GM19438 (cell line): Measurements from ENCODE around the gene NBEA.
"Not testable (repeated sequence)": the region's sequence is repeated elsewhere in the genome, so short reads cannot be mapped to it uniquely, and the experiment has no call there.

ENCODE experiments used
- ATAC-seq: cut with Tn5 transposase; IDR thresholded peaks from one replicate; pipeline ENCODE4 v1.9.1; 2021; ENCODE audit warnings: low read depth; ENCODE audit not compliant: unreplicated experiment

NBEA gene

GRCh38 chr13:34951528-34951927, 9.5 kb downstream of the NBEA start:
- no peak for ATAC-seq

- no peak for ATAC-seq
Observed at GRCh38 chr13:34959489-34959888, 17.4 kb downstream of the NBEA start.

DNA sequence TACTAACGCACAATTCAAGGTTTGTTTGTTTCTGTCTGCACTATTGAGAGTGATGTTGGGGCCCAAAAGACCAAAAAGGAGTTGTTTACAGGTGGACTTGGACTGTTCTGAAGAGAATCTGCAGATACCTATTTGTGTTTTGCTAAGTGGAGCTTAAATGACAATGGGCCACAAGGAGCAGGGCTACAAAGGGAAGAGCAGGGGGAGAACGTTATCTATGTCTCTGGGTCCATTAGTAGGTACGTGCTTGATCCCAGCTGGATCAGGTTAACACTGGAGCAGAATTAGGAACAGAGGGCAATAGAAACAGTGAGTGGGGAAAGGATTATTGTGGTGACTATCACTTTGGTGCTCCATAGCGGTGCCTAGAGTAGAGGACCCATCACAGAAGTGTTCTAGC, 22.5 kb downstream of the NBEA start:
- no peak for ATAC-seq

- ATAC-seq, result no peak
Observed at GRCh38 chr13:34967851-34968562, 25.9 kb downstream of the NBEA start.

DNA sequence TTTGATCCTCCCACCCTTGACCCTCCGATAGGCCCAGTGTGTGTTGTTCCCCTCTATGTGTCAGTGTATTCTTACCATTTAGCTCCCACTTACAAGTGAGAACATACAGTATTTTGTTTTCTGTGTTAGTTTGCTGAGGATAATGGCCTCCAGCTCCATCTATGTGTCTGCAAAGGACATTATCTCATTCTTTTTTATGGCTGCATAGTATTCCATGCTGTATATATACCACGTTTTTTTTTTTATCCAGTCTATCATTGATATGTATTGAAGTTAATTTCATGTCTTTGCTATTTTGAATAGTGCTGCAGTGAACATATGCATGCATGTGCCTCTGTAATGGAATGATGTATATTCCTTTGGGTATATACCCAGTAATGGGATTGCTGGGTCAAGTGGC, 27.5 kb downstream of the NBEA start:
- ATAC-seq, result not testable (repeated sequence)

GRCh38 chr13:34970961-34971360, 28.9 kb downstream of the NBEA start:
- no peak for ATAC-seq

GRCh38 chr13:34971473-34971872, 29.4 kb downstream of the NBEA start:
- ATAC-seq, result no peak

GRCh38 chr13:34985199-34985598, 43.1 kb downstream of the NBEA start:
- ATAC-seq, result not testable (repeated sequence)

- ATAC-seq, result no peak
Observed at GRCh38 chr13:34988330-34988791, 46.3 kb downstream of the NBEA start.

- no peak for ATAC-seq
Observed at GRCh38 chr13:34990399-34991214, 48.5 kb downstream of the NBEA start.

GRCh38 chr13:34993470-34993869, 51.4 kb downstream of the NBEA start:
- no peak for ATAC-seq

DNA sequence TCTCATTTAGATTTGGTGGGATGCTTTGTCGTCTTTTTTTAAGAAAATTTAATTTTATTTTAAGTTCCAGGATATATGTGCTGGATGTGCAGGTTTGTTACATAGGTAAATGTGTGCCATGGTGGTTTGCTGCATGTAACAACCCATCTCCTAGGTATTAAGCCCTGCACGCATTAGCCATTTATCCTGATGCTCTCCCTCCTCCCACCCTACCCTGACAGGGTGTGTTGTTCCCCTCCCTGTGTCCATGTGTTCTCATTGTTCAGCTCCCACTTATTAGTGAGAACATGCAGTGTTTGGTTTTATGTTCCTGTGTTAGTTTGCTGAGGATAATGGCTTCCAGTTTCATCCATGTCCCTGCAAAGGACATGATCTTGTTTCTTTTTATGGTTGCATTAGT, 61.7 kb downstream of the NBEA start:
- not testable (repeated sequence) for ATAC-seq

- no peak for ATAC-seq
Observed at GRCh38 chr13:35005051-35005450, 63.0 kb downstream of the NBEA start.

DNA sequence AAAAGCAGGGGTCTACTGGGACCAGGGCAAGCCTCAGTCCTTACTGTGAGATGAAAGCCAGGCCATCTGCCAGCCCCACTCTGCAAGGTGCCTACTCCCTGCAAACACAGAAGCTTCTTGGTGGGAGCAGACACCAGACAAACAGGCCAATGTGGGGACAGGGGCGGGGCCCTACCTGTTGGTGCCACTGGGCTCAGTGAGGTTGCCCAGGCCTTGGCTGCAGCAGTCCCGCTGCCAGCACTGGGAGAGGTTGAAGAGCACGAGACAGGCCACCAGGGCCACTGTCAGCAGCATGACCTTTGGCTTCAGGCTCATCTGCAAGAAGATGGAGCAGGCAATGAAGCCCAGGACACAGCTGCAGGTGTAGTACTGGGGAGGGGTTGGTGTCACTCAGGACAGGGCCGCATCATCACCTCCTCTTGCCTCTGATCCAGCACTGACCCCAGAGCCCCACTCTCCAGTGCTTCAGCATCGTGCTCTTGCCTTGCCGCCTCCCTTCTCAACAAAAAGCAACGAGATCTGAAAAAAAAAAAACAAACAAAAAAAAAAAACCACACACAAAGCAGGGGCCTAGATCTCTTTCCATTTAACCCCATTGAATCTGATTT, 72.6 kb downstream of the NBEA start:
- no peak for ATAC-seq

DNA sequence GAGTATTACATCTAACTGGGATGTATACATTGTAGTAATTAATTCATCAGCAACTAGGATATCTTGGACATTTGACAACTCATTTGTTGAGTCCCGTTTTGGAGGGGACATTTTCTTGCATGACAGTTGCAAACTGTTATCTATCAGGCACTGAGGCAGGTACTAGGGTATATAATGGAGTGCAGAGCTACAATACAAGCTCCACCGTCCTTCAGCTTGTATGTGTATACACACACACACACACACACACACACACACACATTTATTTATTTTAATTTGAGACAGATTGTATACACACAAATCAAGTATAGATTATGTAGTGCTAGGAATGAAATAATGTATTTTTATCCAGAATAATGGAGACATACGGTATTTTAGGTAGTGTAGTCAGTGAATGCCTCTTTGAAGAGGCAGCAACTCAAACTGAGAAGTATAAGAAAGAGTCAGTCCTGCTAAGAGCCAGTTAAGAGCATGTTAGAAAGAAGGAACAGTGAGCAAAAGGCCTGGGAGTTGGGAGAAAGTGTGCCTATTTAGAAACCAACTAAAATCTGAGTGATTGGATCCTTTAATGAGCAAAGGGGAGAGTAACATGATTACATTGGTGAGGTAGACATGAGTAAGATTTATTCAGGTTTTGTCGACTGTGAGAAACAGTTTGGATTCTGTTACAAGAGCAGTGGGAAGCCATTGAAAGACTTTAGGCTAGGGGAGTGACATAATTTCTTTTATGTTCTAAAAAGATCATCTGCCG, 74.5 kb downstream of the NBEA start:
- ATAC-seq, result no peak

- no peak for ATAC-seq
Observed at GRCh38 chr13:35025314-35025713, 83.2 kb downstream of the NBEA start.

GRCh38 chr13:35028338-35028867, 86.3 kb downstream of the NBEA start:
- ATAC-seq, result no peak

GRCh38 chr13:35039012-35039411, 96.9 kb downstream of the NBEA start:
- no peak for ATAC-seq

DNA sequence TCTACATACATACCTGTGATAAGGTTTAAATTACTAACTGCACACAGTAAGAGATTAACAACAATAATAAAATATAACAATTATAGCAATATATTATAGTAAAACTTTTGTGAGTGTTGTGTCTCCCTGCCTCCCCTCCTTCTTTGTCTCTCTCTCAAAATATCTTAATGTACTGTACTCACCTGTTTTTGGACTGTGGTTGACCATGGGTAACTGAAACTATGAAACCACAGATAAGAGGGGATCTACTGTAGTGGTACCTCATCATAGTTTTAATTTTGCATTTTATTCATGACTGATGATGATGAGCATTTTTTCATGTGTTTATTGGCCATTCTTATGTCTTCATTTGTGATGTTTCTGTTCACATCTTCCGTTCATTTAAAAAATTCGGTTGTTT, 104.5 kb downstream of the NBEA start:
- no peak for ATAC-seq

- ATAC-seq, result no peak
Observed at GRCh38 chr13:35055705-35056104, 113.6 kb downstream of the NBEA start.

- ATAC-seq, result no peak
Observed at GRCh38 chr13:35057858-35058257, 115.8 kb downstream of the NBEA start.
